Progenitor cell of endocrine pancreas (in vitro differentiated cells): ENCODE measurements around the gene DLEC1. TPM values are rescaled to one million over a fixed set of nuclear protein-coding genes. Genes with fewer than 3 reads are reported as not detected.

ENCODE experiments used
- DNase-seq: peaks from one replicate; pipeline ENCODE4 v3.0.0; 2021; ENCODE audit warnings: low spot score; ENCODE audit not compliant: unreplicated experiment
- H3K27ac Mint-ChIP-seq: 2 replicates; pipeline ENCODE4 v1.8.0; 2021; ENCODE audit warnings: mild to moderate bottlenecking, moderate library complexity, mixed read lengths
- H3K27me3 Mint-ChIP-seq: 2 replicates; pipeline ENCODE4 v1.8.0; 2021; ENCODE audit warnings: mixed read lengths
- H3K36me3 Mint-ChIP-seq: 2 replicates; pipeline ENCODE4 v1.8.0; 2022; ENCODE audit warnings: mixed read lengths; ENCODE audit not compliant: insufficient read depth
- H3K4me1 Mint-ChIP-seq: 2 replicates; pipeline ENCODE4 v1.8.0; 2021; ENCODE audit warnings: low read depth, mixed read lengths
- H3K4me3 Mint-ChIP-seq: 2 replicates; pipeline ENCODE4 v1.8.0; 2021; ENCODE audit warnings: low read depth, mild to moderate bottlenecking, moderate library complexity, mixed read lengths
- H3K9me3 Mint-ChIP-seq: 2 replicates; pipeline ENCODE4 v1.8.0; 2021; ENCODE audit warnings: low read depth, mixed read lengths
- CTCF ChIP-seq: fragments of 200-600 bp; sonication (generic); IDR thresholded peaks from one replicate; pipeline ENCODE4 v1.5.0; 2021; ENCODE audit warnings: antibody characterized with exemption, mild to moderate bottlenecking; ENCODE audit not compliant: unreplicated experiment
- total RNA-seq: library from RNA; stranded (reverse); gene quantifications from 2 replicates; pipeline ENCODE4 v1.2.1, GENCODE V29; 2021

Gene DLEC1
- total RNA-seq, 1 donor from 2014 or later, result 1.3 TPM

DNA sequence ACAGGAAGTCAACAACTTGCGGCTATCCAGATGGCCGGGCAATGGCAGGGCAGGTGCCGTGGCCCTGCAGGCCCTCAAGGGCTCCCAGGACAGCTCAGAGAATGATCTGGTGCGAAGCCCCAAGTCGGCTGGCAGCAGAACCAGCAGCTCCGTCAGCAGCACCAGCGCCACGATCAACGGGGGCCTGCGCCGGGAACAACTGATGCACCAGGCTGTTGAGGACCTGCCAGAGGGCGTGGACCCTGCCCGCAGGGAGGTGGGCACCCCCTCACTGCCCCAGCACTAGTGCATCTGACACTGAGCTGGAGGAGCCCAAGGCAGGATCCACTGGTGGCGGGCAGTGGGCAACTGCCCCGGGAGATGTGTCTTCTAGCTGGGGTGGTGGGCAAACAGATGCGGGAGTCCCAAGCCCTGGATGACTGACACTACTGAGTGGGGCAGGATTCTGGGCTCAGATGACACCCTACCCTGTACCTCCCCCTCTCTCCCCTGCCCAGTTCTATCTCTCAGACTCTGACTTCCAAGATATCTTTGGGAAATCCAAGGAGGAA is 32.5 kb upstream of the DLEC1 start:
- peaks cover 20% of the 10 kb centered on the region for H3K4me1 Mint-ChIP-seq
- peaks cover 3% of the 10 kb centered on the region for H3K36me3 Mint-ChIP-seq
- no peak overlapping the region for H3K4me3 Mint-ChIP-seq
- no peak for TF ChIP-seq CTCF
- no peak overlapping the region for H3K27ac Mint-ChIP-seq
- H3K9me3 Mint-ChIP-seq, result no peaks in the 10 kb centered on the region
- DNase-seq, result no peak
- H3K27me3 Mint-ChIP-seq, result no peaks in the 10 kb centered on the region

GRCh38 chr3:38007754-38008090 is 31.3 kb upstream of the DLEC1 start:
- Mint-ChIP-seq H3K27me3 (no peaks in the 10 kb centered on the region), H3K36me3 (peaks cover 3% of the 10 kb centered on the region)
- no peak for TF ChIP-seq CTCF

GRCh38 chr3:38008191-38008701 is 30.8 kb upstream of the DLEC1 start:
- peaks cover 3% of the 10 kb centered on the region for H3K36me3 Mint-ChIP-seq
- H3K4me1 Mint-ChIP-seq, result peaks cover 23% of the 10 kb centered on the region
- TF ChIP-seq CTCF, result no peak
- no peaks in the 10 kb centered on the region for H3K9me3 Mint-ChIP-seq
- H3K27me3 Mint-ChIP-seq, result no peaks in the 10 kb centered on the region
- peak overlapping the region; percentile 29 for H3K27ac Mint-ChIP-seq
- H3K4me3 Mint-ChIP-seq, result no peak overlapping the region
- no peak for DNase-seq

More at GRCh38 chr3:38007754-38008090, 31.3 kb upstream of the DLEC1 start:
- DNase-seq, result no peak
- Mint-ChIP-seq H3K9me3 (no peaks in the 10 kb centered on the region), H3K27ac (no peak overlapping the region), H3K4me3 (no peak overlapping the region), H3K4me1 (peaks cover 23% of the 10 kb centered on the region)

DNA sequence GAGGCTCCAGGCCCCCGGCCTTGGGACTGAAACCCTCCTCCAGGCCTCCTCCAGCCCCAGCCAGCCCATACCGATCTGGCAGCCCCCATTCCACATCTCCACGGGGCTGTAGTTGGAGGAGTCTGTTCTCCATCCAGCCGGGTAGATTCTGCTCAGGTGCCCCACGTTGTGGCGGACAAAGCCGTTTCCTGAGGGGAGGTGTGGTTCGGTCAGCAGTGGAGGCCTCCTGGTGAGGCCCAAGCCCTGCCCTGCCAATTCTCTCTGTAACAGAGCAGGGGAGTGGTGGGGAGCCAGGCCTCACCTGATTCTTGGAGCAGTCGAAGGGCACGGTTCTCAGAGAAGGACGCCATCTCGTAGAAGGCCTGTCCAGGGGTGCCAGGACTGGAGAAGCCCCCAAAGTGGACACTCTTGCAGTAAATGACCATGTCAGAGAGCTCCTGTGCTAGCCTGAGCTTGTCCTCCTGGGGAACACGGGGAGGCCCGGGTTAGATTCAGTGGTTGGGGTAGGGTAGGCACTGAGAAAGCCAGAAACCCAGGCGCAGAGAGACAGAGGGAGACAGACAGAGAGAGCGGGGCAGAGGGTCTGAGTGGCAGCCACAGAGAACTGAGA is 29.9 kb upstream of the DLEC1 start:
- Mint-ChIP-seq H3K27ac (no peak overlapping the region), H3K36me3 (peaks cover 5% of the 10 kb centered on the region), H3K27me3 (no peaks in the 10 kb centered on the region), H3K4me1 (peaks cover 19% of the 10 kb centered on the region), H3K9me3 (no peaks in the 10 kb centered on the region), H3K4me3 (no peak overlapping the region)
- DNase-seq, result no peak
- no peak for TF ChIP-seq CTCF

GRCh38 chr3:38009807-38010591 is 29.0 kb upstream of the DLEC1 start:
- H3K36me3 Mint-ChIP-seq, result peaks cover 13% of the 10 kb centered on the region
- peaks cover 9% of the 10 kb centered on the region for H3K4me1 Mint-ChIP-seq
- TF ChIP-seq CTCF, result no peak
- H3K27ac Mint-ChIP-seq, result no peak overlapping the region
- no peak overlapping the region for H3K4me3 Mint-ChIP-seq
- no peak for DNase-seq
- no peaks in the 10 kb centered on the region for H3K27me3 Mint-ChIP-seq
- no peaks in the 10 kb centered on the region for H3K9me3 Mint-ChIP-seq
